NCI-H128 (cell line): Measurements from ENCODE around the gene MTMR2.
"Not testable (repeated sequence)": the region's sequence is repeated elsewhere in the genome, so short reads cannot be mapped to it uniquely, and the experiment has no call there.

Source experiments
- DNase-seq: peaks from one replicate; lab custom pipeline; 2025; ENCODE audit not compliant: unreplicated experiment; lab: John Stamatoyannopoulos, UW

The MTMR2 gene

GRCh38 chr11:95888439-95888838 lies 35.5 kb downstream of the MTMR2 start:
- DNase-seq: no peak

- DNase-seq: no peak
Observed at GRCh38 chr11:95886462-95886861, 37.4 kb downstream of the MTMR2 start.

DNA sequence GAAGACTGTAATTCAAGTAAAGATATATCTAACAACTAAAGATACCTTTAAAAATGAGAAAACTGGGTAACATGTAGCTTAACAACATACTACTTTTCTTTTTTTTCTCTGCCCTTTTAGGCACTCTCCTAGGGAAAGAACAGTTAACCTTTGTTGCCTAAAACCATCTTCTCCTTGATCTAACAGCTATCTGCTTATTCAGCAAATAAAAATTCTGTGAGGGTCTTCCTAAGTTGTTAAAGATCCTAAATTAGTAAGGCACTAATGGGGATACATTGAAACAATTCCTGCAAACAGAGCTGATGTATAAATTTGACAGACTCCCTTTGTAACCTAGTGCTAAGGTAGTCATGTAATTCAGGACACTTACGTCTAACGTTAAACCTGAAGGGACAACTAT lies 39.1 kb downstream of the MTMR2 start:
- DNase-seq: no peak

DNA sequence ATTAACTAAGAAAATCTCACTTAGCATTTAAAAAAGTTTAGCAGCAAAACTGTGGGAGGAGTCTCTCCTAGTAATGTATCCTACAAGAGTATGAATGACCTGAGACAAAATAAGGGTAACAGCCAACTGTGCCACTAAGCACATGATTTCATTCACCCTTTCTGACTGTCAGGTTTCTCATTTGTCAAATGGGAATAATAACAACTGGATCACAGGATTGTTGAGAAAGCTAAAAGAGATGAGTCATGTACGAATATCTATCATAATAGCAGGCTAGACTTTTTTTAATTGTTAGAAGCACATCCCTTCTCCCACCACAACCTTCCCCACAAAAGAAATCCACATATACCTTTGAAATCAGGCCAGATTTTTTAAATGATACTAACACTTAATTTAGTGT lies 39.5 kb downstream of the MTMR2 start:
- DNase-seq: no peak

- no peak for DNase-seq
Observed at GRCh38 chr11:95883381-95883780, 40.5 kb downstream of the MTMR2 start.

GRCh38 chr11:95877291-95877690 lies 46.6 kb downstream of the MTMR2 start:
- DNase-seq: no peak

- not testable (repeated sequence) for DNase-seq
Observed at GRCh38 chr11:95870877-95871276, 53.0 kb downstream of the MTMR2 start.

GRCh38 chr11:95867105-95867504 lies 56.8 kb downstream of the MTMR2 start:
- DNase-seq: no peak

DNA sequence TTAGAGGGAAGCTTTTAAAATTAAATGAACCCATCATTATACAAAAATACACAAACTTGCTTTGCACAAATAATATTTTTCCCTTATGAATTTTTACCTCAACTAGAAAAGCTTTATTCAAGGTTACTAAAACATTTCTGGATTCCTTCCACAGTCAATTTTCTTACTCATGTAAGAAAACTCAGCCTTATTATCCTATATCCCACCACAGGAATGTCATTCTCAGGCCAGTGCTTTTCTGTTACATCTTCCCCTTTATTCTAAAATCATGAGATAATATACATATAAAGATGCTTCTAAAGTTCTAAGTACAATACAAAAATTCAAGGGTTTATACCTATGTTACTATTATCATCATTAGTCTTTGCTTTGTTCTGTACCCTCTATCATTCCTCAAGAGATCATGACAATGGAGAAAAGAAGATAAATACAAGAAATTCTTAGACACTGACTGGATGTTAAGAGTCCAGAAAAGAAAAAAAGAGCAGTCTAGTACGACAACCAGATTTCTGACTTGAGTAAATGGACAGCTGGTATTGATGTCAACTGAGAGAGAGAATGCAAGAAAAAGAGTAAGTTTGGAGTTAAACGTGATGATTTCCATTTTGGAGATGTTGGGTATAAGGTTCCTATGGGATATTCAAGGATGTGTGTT lies 60.3 kb downstream of the MTMR2 start:
- DNase-seq: no peak

- DNase-seq: not testable (repeated sequence)
Observed at GRCh38 chr11:95860024-95860423, 63.9 kb downstream of the MTMR2 start.

DNA sequence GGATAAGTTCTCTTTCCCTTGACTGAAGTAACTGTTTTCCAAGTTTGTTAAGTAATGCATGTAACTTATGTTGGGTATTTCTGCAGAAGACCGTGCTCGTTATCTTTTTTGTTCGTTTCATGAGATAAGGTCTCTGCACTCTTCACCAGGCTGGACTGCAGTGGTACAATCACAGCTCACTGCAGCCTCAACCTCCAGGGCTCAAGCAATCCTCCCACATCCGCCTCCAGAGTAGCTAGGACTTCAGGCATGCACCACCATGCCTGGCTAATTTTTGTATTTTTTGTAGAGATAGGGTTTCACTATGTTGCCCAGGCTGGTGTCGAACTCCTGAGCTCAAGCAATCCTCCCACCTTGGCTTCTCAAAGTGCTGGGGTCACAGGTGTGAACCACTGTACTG lies 69.5 kb downstream of the MTMR2 start:
- not testable (repeated sequence) for DNase-seq

DNA sequence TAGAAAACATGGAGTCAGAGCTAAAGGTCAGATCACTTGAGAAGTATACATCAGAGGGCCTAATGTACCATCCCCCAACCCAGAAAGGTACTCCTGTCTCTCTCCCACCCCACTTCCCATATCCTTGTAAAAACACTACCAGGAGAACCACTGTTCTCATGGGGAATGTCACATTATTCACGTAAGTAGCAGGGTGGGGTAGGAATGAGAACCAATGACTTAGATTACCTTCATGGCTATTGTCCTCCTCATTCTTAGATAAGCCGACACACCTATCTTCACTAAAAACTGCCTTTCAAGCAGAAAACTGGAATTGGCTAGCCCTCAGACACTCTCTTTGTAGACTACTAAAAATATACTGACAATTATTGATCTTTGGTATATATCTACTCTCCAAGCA lies 70.0 kb downstream of the MTMR2 start:
- DNase-seq: no peak

GRCh38 chr11:95853138-95853537 lies 70.8 kb downstream of the MTMR2 start:
- no peak for DNase-seq

- DNase-seq: no peak
Observed at GRCh38 chr11:95850137-95850536, 73.8 kb downstream of the MTMR2 start.

DNA sequence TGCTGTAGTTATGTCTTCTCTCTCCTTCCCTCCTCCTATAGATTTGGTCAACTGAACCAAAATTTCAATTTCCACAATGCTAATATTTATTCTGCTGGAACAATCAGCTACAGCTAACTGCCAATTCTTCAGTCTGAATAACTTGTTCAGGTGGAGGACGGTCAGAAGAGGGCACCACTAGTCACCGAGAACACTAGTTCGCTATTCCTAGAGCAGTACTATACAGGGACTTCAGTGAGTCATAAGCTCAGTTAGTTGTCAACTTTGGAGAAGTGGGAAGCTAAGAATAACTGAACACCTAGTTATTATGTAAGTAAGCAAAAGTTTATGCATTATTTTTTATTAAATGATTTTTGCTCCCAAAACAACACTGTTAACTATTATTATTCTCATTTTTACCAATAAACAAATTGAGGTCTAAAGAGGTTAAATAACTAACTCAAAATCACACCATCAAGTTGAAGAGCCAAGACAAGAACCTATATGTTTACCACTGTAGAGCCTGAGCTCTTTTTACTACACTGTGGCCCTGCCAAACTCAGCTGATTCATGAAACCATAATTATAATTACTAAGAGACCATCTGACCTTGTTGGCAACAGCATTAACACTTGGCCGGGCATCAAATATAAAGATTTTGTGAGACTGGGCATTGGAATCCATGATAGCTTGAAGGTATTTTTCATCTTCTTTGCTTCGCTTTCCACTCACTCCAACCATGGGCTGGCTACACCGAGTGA lies 74.7 kb downstream of the MTMR2 start:
- DNase-seq: no peak

DNA sequence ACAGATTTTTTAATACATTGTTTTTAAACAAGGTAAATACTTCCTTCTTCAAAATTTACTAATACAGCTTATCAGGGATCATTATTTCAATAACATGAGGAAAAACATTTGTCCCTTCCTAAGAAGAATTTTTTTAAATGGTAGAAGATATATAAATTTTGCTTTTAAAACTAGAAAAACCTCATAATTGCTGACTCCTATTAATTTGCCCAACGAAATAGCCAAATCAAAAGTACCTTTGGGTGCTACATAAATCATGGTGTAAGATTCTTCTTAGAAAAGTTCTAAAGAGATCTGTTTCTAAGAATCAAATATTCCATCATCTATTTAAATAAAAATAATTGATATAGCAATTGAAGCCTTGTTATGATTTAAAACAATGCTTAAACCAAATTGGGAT lies 78.7 kb downstream of the MTMR2 start:
- no peak for DNase-seq

- peak; percentile 44 for DNase-seq
Observed at GRCh38 chr11:95835768-95836488, 88.0 kb downstream of the MTMR2 start.

- DNase-seq: no peak
Observed at GRCh38 chr11:95835351-95835750, 88.6 kb downstream of the MTMR2 start.

DNA sequence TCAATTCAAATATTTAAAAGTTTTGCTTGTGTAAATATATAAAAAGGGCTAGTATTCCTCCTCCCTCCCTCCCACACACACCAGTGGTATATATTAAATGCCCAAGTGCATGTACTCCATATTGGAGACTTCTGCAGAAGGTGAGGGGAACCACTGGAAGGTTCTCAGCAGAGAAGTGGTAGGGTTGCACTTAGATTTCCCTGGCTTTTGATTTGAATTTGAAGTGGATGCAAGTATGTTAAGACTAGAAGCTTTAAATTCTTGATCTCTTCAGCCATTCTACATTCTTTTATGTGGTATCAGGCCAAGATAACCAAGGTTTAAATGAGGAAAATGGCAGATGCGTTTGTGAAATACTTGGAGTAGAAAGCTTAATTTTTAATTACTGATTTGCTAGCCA lies 90.5 kb downstream of the MTMR2 start:
- DNase-seq: no peak

- no peak for DNase-seq
Observed at GRCh38 chr11:95832763-95833162, 91.1 kb downstream of the MTMR2 start.

- no peak for DNase-seq
Observed at GRCh38 chr11:95831198-95831883, 92.6 kb downstream of the MTMR2 start.
